GM19023 (cell line): ENCODE results near the gene ASL.
"Not testable (repeated sequence)": the region's sequence is repeated elsewhere in the genome, so short reads cannot be mapped to it uniquely, and the experiment has no call there.

Source experiments
- ATAC-seq: cut with Tn5 transposase; IDR thresholded peaks from one replicate; pipeline ENCODE4 v1.9.1; 2021; ENCODE audit warnings: mild to moderate bottlenecking, moderate library complexity; ENCODE audit not compliant: unreplicated experiment

ASL gene

GRCh38 chr7:66116680-66117420 lies 41.2 kb downstream of the ASL start:
- not testable (repeated sequence) for ATAC-seq

- no peak for ATAC-seq
Measured at GRCh38 chr7:66118603-66119002, 43.0 kb downstream of the ASL start.

- ATAC-seq, result no peak
Measured at GRCh38 chr7:66119245-66119850, 43.7 kb downstream of the ASL start.

GRCh38 chr7:66123175-66123528 lies 47.5 kb downstream of the ASL start:
- no peak for ATAC-seq

GRCh38 chr7:66124569-66124861 lies 48.9 kb downstream of the ASL start:
- not testable (repeated sequence) for ATAC-seq

- ATAC-seq, result no peak
Measured at GRCh38 chr7:66125052-66125694, 49.6 kb downstream of the ASL start.

GRCh38 chr7:66125781-66126352 lies 50.2 kb downstream of the ASL start:
- ATAC-seq, result not testable (repeated sequence)

GRCh38 chr7:66127172-66127571 lies 51.6 kb downstream of the ASL start:
- not testable (repeated sequence) for ATAC-seq

GRCh38 chr7:66138994-66139752 lies 63.6 kb downstream of the ASL start:
- ATAC-seq, result no peak

GRCh38 chr7:66140924-66141323 lies 65.3 kb downstream of the ASL start:
- no peak for ATAC-seq

GRCh38 chr7:66142334-66142733 lies 66.7 kb downstream of the ASL start:
- no peak for ATAC-seq

- ATAC-seq, result no peak
Measured at GRCh38 chr7:66142996-66143395, 67.4 kb downstream of the ASL start.
